Forelimb muscle (tissue), 1 donor: ENCODE results near the gene FBXO41. TPM values are rescaled to one million over a fixed set of nuclear protein-coding genes. Genes with fewer than 3 reads are reported as not detected.

Source experiments
- DNase-seq: peaks from one replicate; pipeline ENCODE4 v3.0.0-alpha.2; 2013; ENCODE audit warnings: low read depth
- polyA plus RNA-seq: library from polyadenylated mRNA; unstranded; fragments of 120-200 nt; gene quantifications from one replicate; pipeline ENCODE4 v1.2.1, GENCODE V29; 2013; ENCODE audit not compliant: insufficient read length

The FBXO41 gene
- polyA plus RNA-seq, 1 donor = 0.18 TPM

DNA sequence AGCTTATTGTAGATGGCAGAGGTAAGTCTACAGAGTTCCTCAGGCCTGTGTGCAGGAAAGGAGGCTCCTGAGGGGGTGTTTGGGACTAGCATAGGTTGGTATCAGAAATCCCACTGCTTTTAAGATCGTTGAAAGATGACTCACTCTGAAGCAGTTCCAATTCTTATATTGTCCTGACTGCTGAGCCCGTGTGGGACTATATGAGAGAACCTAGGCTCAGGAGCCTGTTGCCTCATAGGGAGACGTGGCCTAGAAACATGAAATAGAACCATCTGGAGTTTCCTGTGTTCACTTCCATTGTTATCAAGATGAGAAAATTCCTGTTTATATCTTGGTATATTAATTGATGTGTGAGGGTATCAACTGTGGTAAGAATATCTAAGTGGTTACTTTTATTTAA lies 44.5 kb downstream of the FBXO41 start:
- DNase-seq = no peak

DNA sequence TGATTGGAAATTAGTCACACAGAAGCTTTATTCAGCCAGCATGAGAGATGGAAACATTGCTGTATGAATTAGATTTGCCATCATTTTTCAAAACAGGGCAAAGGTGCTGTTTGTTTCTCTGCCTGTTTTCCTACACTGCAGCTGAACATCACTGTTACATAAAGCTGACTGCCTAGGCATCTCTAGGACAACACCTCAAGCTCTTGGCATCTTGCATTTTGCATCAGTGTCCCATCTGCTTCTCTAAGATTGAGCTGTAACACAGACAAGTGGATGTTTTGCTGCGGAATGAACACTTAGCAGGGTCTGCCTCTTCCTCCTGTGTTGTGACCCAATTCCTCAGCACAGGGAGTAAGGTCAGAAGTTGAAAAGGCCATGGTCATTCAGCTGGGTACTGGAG lies 45.3 kb downstream of the FBXO41 start:
- no peak for DNase-seq

DNA sequence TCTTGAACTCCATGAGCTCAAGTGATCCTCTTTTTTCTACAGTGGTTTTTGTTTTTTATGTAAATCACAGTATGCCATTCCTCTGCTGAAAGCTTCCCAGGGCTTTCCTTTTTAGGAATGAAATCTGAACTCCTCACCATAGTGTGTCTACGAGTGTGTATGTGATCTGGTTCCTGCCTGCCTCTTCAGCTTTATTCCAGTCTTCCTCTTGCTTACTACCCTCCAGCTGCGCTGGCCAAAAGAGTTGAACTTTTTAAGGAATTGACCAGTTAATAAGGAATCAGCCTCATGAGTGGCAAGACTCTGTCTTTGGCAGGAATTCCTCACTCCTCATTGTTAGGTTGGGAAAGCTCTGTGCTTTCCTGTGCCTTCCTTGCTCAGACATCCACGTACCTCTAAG lies 46.1 kb downstream of the FBXO41 start:
- DNase-seq = no peak

DNA sequence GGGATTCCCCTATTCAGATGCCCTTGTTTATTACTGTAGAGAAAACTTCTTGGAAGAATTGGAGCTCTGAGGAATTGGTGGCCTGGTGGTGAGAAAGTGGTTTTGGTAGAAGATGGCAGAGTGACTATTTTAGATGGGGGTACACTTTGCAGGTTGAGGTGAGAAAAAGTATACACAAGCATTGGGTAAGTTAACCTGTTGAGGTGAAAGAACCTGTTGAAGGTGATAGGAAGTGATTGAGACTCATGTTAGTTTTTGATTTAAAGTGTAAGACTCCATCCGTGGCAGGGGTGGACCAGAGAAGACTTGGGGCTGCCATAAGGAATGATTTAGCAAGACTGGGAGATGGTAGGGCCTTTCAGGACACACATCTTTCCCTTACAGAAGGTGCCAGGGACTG lies 47.1 kb downstream of the FBXO41 start:
- DNase-seq = no peak

DNA sequence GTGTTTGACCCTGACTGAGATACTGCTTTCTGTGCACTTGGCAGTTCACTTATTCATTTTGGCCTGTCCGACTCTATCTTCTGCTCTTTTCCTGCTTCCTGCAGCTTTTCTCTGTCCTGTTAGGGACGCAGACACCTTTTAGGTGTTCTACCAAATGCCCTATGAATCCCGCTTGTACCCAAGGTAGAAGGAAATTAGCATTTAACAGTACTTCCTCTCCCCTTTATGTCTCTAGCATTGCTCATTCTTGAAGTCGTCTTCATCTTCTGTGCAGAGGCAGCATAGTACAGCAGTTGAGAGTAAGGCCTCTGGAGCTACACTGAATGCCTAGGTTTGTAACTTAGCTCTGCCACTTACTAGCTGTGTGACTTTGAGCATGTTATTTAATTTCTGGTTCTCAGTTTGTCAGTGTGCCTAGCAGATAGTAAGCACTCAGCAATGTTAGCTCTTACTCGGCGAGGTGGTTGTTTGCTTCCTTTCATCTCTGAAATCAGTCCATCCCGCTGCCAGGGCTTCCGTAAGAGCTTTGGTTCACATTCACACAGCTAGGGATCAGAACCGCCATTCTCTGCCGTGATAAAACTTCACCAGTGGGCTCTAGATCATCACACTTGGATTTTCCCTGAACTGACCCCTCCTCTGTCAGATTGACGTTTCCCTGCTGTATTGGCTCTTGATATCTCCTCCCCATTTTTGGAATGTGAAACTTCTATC lies 48.8 kb downstream of the FBXO41 start:
- DNase-seq = no peak

DNA sequence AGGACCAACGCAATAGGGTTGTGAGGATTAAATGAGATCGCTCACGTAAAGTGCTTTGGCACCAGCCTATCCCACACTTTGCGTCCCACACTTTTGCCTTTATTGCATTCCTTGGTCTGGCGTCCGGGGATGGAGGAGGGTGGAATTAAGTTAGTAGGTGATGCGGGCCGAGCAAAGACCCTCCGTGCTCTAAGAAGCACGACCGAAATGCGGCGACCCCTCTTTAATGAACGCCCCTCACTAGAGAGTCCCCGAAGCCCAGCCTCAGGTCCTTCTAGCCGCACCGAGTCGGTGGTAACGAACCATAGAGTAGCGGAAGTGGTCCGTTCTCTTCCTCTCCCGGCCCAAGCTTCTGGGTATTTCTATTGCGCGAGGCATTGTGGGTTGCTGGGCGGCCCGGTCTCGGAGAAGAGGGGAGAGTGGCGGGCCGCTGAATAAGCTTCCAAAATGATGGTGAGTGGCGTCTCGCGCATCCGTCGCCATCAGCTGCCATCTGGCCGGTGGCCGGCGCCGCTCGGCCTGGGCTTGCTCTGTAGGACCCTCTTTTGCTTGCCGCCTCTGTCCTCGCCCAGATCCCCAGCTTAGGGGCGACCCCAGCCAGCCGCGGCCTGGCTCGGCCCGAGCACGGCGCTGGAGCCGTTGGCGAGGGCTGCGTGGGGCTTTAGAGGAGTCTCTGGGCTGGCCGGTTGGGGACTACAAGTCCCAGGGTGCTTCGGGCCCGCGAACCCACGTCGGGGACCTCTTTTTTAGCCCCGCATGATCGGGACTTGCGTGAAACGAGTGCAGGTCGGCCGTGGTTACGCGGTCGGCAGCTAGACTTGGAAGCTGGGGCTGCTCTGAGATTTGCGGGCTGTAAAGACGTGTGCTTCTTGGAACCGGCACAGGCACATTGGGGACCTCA lies 50.1 kb downstream of the FBXO41 start, which contains the start of gene CCT7:
CCT7 (plus strand) TSS at position 377 of the 901 bp plus-strand sequence; CDS start at position 448, 71 bp downstream.
- peak; percentile 90 for DNase-seq

DNA sequence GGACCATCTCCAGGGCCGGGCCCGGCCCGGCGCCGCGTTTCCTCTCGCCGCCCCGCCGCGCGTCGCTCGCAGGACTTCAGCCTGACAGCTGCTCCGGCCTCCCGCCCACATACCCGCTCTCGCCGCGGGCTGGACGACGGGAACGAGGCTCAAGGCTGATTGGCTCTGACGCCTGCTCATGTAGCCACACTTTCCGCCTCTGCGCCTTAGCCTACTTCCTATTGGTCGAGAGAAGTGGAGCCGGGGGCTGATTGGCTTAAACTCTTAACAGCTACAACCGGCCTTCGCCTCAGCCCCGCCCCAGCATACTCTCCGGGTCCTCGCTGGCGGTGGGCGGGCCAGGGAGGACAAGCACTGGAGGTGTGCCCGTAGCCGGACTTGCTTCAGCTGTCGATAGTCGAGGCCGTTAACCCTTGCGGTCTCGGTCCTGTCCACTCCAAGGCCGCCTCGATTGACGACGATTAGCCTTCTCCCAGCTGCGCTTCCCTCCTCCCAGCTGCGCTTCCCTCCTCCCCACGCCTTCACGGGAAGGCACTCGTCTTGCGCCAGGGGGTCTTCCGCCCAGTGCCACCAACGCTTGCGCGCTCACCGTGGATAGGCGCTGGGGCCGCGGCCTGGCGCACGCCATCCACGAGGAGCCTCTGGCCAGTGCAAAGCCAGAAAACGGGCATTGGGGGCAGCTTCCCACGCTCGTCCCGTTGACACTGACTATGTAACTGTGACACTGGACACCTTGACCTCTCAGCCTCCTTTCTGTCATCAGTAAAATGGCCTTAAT lies 50.9 kb downstream of the FBXO41 start, which contains the start of gene PRADC1:
PRADC1 (minus strand) TSS at position 86 of the 778 bp plus-strand sequence; CDS start at position 7, 79 bp downstream.
- DNase-seq = peak; percentile 99

DNA sequence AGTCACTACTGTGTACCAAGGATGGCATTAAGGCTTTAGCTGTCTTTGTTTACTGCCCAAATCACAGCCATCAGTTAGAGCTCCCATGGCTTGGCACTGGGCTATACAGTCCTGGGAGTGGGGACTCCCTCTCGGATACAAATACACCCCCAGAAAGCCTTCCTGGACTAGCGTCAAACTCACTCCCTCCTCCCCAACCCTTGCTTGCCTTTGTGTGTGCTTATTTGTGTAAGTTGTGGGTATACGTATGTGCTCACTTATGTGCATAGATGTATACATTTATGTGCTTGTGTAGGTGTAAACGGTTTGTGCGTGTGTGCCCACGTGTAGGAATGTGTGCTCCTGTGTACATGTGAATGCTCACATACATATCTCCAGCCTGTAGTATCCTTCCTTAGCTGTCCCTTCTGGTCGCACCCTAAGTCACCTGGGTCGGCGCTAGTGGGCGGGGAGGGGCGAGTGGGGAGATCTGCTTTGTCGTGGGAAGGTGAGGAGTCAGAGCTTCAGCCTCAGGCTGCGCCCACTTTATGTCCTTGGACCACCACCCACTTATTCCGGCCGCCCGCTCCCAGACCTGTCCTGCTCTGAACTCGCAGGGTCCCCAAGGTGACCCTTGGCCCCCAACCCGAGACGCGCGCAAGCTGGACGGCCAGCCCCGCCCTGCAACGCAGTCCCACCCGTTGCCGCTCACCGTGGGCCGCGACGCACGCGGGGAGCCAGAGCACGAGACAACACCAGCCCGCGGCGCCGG lies 51.7 kb downstream of the FBXO41 start:
- no peak for DNase-seq

DNA sequence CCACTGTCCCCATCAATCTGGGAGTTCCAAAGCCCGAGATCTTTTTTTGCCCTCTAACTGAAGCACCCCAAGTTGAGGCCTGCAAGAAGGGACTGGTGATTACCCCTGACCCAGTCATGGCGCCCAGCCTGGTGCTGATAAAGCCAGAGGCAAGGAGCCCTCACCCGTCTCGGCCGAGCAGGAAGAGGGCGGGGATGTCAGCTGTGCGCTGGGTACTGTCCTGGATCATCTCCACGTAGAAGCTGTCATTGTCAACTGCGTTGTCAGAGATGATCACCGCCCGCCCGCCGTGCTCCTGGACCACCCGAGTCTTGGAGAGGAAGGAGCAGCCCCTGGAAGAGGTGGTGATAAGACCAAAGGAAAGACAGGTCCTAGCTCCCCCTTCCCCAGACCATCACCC lies 55.6 kb downstream of the FBXO41 start:
- no peak for DNase-seq

DNA sequence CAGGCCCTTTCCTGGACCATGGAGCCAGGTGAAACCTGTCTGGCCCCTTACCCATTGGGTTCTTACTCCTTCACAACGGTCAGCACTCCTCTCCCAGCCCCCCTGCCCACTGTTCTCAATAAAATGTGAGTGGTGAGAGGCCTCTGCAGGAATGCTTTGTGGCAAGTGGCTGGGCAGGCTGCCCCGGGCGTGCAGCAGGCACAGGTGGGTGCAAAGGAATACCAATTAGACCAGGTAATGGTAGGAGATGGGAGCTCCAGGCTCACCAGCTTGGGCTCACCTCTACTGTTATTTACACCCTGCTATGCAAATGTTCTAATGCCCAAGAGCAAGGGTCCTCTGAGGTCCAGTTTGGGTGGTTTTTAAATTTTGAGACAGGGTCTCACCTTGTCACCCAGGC lies 57.2 kb downstream of the FBXO41 start:
- no peak for DNase-seq

DNA sequence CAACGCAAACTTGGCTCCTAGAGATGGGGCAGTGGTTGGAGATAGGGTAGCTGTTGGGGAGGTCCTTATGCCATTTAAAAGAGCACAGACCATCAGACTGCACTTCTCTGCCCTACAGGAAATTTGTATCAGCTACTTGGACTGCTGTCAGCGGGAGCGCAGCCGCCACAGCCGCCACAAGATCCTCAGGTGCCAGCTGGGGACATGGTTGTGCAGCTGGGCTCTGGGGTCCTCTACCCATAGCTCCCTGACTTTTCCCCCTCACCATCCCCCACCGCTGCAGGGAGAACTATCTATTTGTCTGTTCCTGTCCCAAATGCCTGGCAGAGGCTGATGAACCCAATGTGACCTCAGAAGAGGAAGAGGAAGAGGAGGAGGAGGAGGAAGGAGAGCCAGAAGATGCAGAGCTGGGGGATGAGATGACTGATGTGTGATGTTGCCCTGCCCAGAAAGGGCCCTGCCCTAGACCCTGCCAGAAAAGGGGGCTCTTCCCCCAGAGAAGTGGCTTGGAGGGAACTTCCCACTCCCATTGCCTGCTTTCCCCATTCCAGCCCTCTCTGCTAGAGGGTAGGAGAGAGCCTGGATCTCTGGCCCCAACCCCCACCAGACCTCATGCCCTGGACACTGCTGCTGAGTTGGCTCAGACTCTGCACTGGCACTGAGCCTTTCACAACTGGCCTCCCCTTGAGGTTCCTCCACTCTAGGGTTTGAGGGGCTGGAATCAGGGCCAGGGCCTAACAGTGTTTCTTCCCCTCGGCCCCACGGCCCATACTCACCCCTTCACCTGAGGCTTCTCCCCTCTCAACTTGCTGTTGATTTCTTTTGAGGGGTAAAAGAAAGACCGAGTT lies 58.5 kb downstream of the FBXO41 start:
- DNase-seq = no peak

DNA sequence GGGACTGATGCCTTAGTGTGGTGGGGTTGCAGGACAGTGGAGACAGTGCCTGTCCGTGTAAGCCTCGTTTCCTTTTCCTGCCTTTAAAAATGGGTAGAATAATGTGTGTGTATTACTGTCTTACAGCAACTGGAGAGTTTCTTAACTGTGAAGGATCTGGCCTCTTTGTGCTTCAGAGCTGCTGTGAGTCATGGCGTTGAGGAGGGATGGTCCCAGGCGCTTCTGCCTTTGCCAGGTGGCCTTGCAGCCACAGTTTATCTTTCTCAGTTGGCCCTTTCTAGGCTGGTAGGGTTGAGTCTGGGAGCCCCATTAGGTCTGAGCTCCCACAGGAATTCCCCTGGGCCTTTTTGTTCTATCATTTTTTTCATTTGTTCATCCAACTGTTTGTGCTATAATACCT lies 60.5 kb downstream of the FBXO41 start:
- DNase-seq = no peak

DNA sequence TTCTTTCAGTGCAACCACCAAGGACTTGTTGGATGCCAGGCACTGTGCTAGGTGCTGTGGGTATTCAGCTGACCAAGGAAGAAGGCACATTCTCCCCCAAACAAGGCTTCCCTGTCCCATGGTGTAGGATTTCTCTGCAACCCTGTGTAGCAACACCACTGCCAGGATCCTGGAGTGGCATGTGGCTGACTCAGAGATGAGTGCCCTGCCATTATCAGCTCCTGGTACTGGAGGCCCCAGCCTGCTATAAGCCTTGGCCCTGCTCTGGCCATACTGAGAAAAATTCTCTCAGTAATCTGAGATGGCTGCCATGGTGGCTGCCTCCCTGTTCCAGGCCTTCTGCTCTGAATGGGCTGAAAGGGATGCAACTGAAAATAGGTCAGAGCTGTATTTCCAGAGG lies 66.0 kb downstream of the FBXO41 start:
- no peak for DNase-seq

DNA sequence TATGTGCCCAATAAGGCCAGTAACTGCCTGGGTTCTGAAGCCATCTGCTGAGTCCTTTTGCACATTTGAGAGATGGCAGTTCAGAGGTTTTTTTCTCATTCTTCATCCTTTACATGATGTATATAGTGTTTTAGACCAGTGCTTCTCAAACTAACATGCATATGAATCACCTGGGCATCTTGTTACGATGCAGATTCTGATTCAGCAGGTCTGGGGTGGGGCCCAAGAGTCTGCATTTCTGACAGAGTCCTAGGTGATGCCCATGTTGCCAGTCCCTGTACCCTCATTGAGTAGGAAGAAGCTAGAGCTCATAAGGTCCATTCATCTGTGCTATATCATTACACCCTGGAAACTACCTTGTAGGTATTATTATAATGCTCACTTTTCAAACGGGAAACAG lies 66.5 kb downstream of the FBXO41 start:
- DNase-seq = no peak

DNA sequence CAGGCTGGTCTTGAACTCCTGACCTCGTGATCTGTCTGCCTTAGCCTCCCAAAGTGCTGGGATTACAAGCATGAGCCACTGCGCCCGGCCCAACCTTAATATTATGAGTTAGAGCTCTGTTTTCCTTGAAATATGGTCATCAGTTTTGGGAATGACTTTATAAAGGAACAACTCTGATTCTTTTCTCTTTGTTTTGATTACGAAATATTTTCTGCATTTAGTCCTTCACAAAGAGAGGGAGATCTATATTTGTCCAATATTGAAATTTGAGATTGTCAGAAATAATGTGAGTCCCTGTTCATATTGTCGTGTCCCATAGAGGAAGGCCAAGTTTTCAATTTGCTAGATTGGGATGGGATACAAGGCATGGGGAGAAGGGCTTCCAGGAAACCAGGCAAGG lies 67.1 kb downstream of the FBXO41 start:
- no peak for DNase-seq

DNA sequence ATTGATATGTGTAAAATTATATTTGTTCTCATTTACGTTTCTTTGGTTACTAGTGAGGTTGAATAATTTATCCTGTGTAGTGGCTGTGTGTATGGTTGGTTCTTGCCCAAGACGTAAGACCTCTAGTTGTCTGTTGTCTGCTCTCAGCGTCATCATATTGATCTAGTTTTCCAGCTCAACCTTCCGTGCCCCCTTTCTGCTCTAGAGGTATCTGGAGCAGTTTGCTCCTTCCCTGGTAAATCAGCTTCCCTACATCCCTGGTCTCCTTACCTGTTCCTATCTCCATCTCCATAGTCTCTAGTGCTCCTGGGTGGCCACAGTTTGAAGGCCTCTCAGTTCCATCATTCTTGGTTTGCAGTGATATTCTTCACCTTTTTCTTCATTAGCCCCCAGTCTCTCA lies 69.0 kb downstream of the FBXO41 start:
- no peak for DNase-seq

DNA sequence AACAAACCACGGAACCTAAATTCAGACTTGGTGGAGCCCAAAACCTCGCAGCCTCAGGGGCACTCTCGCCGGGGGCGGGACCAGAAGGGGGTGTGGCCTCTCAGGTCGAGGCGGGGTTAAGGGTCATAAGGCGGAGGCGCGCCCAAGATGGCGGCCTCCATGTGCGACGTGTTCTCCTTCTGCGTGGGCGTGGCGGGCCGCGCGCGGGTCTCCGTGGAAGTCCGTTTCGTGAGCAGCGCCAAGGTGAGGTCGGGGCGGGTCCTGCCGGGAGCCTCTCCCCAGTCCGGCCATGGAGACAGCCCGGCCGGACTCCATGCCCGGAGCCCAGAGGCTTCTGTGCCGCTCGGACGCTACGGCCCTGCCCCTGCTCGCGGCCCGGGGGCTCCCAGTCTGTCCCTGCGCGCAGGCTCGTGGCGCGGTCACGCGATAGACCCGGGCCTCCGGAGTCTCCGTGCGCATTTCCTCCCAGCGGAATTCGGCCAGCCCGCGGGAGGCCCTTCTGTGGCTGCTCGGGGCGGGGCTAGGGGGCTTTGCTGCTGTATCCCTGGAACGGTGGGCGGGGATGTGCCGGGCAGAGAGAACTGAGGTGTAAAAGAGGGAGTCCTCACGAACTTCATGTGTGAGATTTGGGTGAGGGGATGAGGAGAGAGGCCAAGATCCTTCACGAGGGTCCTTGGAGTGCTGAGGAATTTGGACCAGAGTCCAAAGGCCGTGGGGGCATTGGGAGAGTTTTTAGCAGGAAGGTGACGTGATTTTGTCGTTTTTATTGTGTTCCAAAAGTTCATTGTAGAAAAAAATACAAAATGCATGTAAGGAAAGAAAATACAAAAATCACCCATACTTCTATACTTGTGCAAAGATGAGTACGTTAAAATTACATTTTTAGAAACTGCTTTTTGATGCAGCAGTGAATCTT lies 69.9 kb downstream of the FBXO41 start, which contains the start of gene SMYD5:
SMYD5 (plus strand) TSS at position 126 of the 916 bp plus-strand sequence; CDS start at position 148, 22 bp downstream.
- no peak for DNase-seq

DNA sequence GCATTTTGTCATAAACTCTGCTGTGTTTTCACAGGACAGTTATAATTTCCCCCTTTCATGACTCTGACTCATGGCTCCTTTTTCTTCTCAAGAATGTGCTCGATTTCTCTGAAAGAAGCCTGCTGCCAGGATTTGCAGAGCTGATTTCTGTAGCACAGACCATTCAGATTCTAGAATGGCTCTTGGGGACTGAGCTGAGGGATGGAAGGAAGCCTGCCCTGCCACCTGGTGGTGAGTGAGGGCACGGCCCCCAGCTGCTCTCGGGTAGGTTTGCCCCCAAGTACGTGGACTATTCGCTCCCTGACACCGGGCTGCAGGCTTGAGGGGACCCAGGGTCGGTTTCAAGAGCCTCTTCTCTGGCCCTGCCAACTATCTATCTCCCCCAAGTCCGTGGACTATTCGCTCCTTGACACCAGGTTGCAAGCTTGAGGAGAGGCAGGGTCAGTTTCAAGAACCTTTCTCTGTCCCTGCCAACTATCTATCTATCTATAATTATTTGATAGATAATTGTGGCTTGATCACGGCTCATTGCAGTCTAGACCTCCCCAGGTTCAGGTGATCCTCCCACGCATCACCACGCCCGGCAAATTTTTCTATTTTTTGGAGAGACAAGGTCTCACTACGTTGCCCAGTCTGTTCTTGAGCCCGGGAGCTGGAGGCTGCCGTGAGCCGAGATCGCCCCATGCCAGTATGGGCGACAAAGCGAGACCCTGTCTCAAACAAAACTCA lies 71.7 kb downstream of the FBXO41 start:
- no peak for DNase-seq

DNA sequence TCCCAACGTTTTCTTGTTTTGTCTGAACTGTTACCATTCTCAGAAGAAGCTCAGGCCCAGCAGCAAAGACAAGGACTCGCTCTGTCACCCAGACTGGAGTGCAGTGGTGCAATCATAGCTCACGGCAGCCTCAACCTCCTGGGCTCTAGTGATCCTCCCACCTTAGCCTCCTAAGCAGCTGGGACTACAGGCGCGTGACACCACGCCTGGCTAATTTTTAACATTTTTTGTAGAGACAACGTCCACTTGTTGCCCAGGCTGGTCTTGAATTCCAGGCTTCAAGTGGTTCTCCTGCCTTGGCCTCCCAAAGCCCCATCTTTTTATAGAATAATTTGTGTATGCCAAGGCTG lies 72.2 kb downstream of the FBXO41 start:
- DNase-seq = no peak
